Mesenchymal stem cell (in vitro differentiated cells and primary cell): Measurements from ENCODE around the gene HOXD13.

Experiments used
- DNase-seq: peaks from one replicate; pipeline ENCODE4 v3.0.0-alpha.2; 2013
- H2AFZ ChIP-seq: one replicate; pipeline ENCODE4 v1.6.1; 2013; ENCODE audit warnings: low read depth, mild to moderate bottlenecking, control low read depth, inconsistent platforms, low read length, moderate library complexity
- H2AK5ac ChIP-seq: 2 replicates; pipeline ENCODE4 v1.6.1; 2013; ENCODE audit warnings: low read length, moderate library complexity, mild to moderate bottlenecking, inconsistent platforms; ENCODE audit not compliant: severe bottlenecking
- H2BK120ac ChIP-seq: one replicate; pipeline ENCODE4 v1.6.1; 2013; ENCODE audit warnings: low read depth, mild to moderate bottlenecking, inconsistent platforms, low read length, moderate library complexity
- H2BK12ac ChIP-seq, 2 experiments: one replicate each; pipeline ENCODE4 v1.6.1; 2013; ENCODE audit warnings: inconsistent platforms in 2 of 2, low read length in 2 of 2, mild to moderate bottlenecking in 2 of 2, moderate library complexity in 2 of 2, control low read depth in 1 of 2
- H2BK15ac ChIP-seq: one replicate; pipeline ENCODE4 v1.6.1; 2013; ENCODE audit warnings: mild to moderate bottlenecking, low read depth, inconsistent platforms; ENCODE audit not compliant: poor library complexity, severe bottlenecking
- H2BK5ac ChIP-seq: 2 replicates; pipeline ENCODE4 v1.6.1; 2013; ENCODE audit warnings: low read depth, mild to moderate bottlenecking, low read length, control low read depth, inconsistent platforms; ENCODE audit not compliant: poor library complexity, severe bottlenecking
- H3K14ac ChIP-seq, 2 experiments: one replicate each; pipeline ENCODE4 v1.6.1; 2013; ENCODE audit warnings: inconsistent platforms in 2 of 2, low read length in 2 of 2, control low read depth in 1 of 2, mild to moderate bottlenecking in 1 of 2, moderate library complexity in 1 of 2
- H3K18ac ChIP-seq, 2 experiments: one replicate each; pipeline ENCODE4 v1.6.1; 2013; ENCODE audit warnings: inconsistent platforms in 2 of 2, low read length in 2 of 2, control low read depth in 1 of 2, low read depth in 1 of 2, mild to moderate bottlenecking in 1 of 2
- H3K23ac ChIP-seq, 2 experiments: one replicate each; pipeline ENCODE4 v1.6.1; 2013; ENCODE audit warnings: inconsistent platforms in 2 of 2, low read length in 2 of 2, mild to moderate bottlenecking in 2 of 2, moderate library complexity in 2 of 2, control low read depth in 1 of 2
- H3K27ac ChIP-seq: 2 replicates; pipeline ENCODE4 v1.5.1; 2013; ENCODE audit warnings: mild to moderate bottlenecking, moderate library complexity, low read length, control low read depth, inconsistent platforms; ENCODE audit not compliant: poor library complexity, severe bottlenecking
- H3K27me3 ChIP-seq, 2 experiments: 2 replicates each; pipeline versions ENCODE4 v1.6.1 to v1.7.0; 2013; ENCODE audit warnings: low read length in 2 of 2, mild to moderate bottlenecking in 2 of 2, moderate library complexity in 2 of 2, control low read depth in 1 of 2, inconsistent platforms in 1 of 2; ENCODE audit not compliant: control insufficient read depth in 1 of 2, insufficient read depth in 1 of 2
- H3K36me3 ChIP-seq, 2 experiments: 2 replicates each; pipeline versions ENCODE4 v1.6.1 to v1.7.0; 2013; ENCODE audit warnings: low read length in 2 of 2, control low read depth in 1 of 2, inconsistent platforms in 1 of 2, low read depth in 1 of 2, mild to moderate bottlenecking in 1 of 2; ENCODE audit not compliant: insufficient read depth in 2 of 2, control insufficient read depth in 1 of 2
- H3K4ac ChIP-seq, 2 experiments: one replicate each; pipeline ENCODE4 v1.6.1; 2013; ENCODE audit warnings: inconsistent platforms in 2 of 2, low read length in 2 of 2, mild to moderate bottlenecking in 2 of 2, moderate library complexity in 2 of 2, control low read depth in 1 of 2, low read depth in 1 of 2
- H3K4me1 ChIP-seq: 2 replicates; pipeline ENCODE4 v1.6.1; 2013; ENCODE audit warnings: low read depth, low read length, control low read depth; ENCODE audit not compliant: control insufficient read depth, insufficient read depth
- H3K4me2 ChIP-seq: 2 replicates; pipeline ENCODE4 v1.6.1; 2013; ENCODE audit warnings: low read length, mild to moderate bottlenecking, inconsistent platforms; ENCODE audit not compliant: poor library complexity, severe bottlenecking
- H3K4me3 ChIP-seq, 2 experiments: 2 replicates each; pipeline versions ENCODE4 v1.5.1 to v1.7.0; 2013; ENCODE audit warnings: low read length in 2 of 2, mild to moderate bottlenecking in 2 of 2, control low read depth in 1 of 2, low read depth in 1 of 2; ENCODE audit not compliant: insufficient read depth in 1 of 2
- H3K79me1 ChIP-seq: replicated peaks from 2 replicates; pipeline ENCODE4 v1.6.1; 2013; ENCODE audit warnings: mild to moderate bottlenecking, control low read depth, low read length, inconsistent platforms; ENCODE audit not compliant: poor library complexity, severe bottlenecking
- H3K9ac ChIP-seq: 2 replicates; pipeline ENCODE4 v1.7.0; 2013; ENCODE audit warnings: mild to moderate bottlenecking, low read length, moderate library complexity
- H3K9me3 ChIP-seq: 2 replicates; pipeline ENCODE4 v1.7.0; 2013; ENCODE audit warnings: mild to moderate bottlenecking, low read length; ENCODE audit not compliant: control insufficient read depth
- H4K8ac ChIP-seq: one replicate; pipeline ENCODE4 v1.6.1; 2013; ENCODE audit warnings: inconsistent platforms, mild to moderate bottlenecking, low read length, moderate library complexity
- H4K91ac ChIP-seq: one replicate; pipeline ENCODE4 v1.6.1; 2013; ENCODE audit warnings: mild to moderate bottlenecking, low read length, inconsistent platforms
- WGBS: methylation state at CpG from one replicate; pipeline ENCODE4 v1.1.7; 2013; ENCODE audit warnings: mixed read lengths; 5-methylcytosine and 5-hydroxymethylcytosine counted together

The HOXD13 gene

GRCh38 chr2:176098366-176099158, 6.0 kb downstream of the HOXD13 start:
- no peak overlapping the region for H3K4me3 ChIP-seq
- H2BK15ac ChIP-seq, result no peak overlapping the region
- H3K9ac ChIP-seq, result no peak overlapping the region
- H4K91ac ChIP-seq, result no peak overlapping the region
- H3K4me2 ChIP-seq, result no peak overlapping the region
- H3K18ac ChIP-seq, result no peak overlapping the region
- H2BK5ac ChIP-seq, result no peak overlapping the region
- 3% methylated on average over 35 of the region's 35 CpGs for WGBS
- no peak overlapping the region for H2BK12ac ChIP-seq
- no peak overlapping the region for H3K23ac ChIP-seq
- H2AFZ ChIP-seq, result no peak overlapping the region
- H4K8ac ChIP-seq, result no peak overlapping the region
- no peak overlapping the region for H2BK120ac ChIP-seq
- peaks cover 3% of the 10 kb centered on the region for H3K9me3 ChIP-seq
- H3K36me3 ChIP-seq, result no peaks in the 10 kb centered on the region
- H3K4me1 ChIP-seq, result peaks cover 6% of the 10 kb centered on the region
- no peak overlapping the region for H3K14ac ChIP-seq
- H3K27me3 ChIP-seq, result peaks cover 97 to 100% of the 10 kb centered on the region in 2 experiments
- no peaks in the 10 kb centered on the region for H3K79me1 ChIP-seq
- H3K27ac ChIP-seq, result no peak overlapping the region
- H2AK5ac ChIP-seq, result no peak overlapping the region
- no peak for DNase-seq
- H3K4ac ChIP-seq, result no peak overlapping the region

GRCh38 chr2:176099159-176099727, 6.7 kb downstream of the HOXD13 start:
- no peak overlapping the region for H2BK120ac ChIP-seq
- no peak overlapping the region for H3K23ac ChIP-seq
- H2BK5ac ChIP-seq, result no peak overlapping the region
- no peak overlapping the region for H2BK15ac ChIP-seq
- no peak overlapping the region for H3K4me3 ChIP-seq
- H3K79me1 ChIP-seq, result no peaks in the 10 kb centered on the region
- DNase-seq, result no peak
- no peak overlapping the region for H4K8ac ChIP-seq
- no peak overlapping the region for H3K9ac ChIP-seq
- no peaks in the 10 kb centered on the region for H3K36me3 ChIP-seq
- no peak overlapping the region for H2BK12ac ChIP-seq
- H3K4ac ChIP-seq, result no peak overlapping the region
- peaks cover 3% of the 10 kb centered on the region for H3K9me3 ChIP-seq
- H3K4me2 ChIP-seq, result no peak overlapping the region
- H3K27me3 ChIP-seq, result peaks cover 97 to 100% of the 10 kb centered on the region in 2 experiments
- WGBS, result 3% methylated on average over 29 of the region's 30 CpGs
- no peak overlapping the region for H2AFZ ChIP-seq
- H2AK5ac ChIP-seq, result no peak overlapping the region
- peaks cover 6% of the 10 kb centered on the region for H3K4me1 ChIP-seq
- no peak overlapping the region for H3K18ac ChIP-seq
- no peak overlapping the region for H3K27ac ChIP-seq
- no peak overlapping the region for H3K14ac ChIP-seq
- no peak overlapping the region for H4K91ac ChIP-seq

DNA sequence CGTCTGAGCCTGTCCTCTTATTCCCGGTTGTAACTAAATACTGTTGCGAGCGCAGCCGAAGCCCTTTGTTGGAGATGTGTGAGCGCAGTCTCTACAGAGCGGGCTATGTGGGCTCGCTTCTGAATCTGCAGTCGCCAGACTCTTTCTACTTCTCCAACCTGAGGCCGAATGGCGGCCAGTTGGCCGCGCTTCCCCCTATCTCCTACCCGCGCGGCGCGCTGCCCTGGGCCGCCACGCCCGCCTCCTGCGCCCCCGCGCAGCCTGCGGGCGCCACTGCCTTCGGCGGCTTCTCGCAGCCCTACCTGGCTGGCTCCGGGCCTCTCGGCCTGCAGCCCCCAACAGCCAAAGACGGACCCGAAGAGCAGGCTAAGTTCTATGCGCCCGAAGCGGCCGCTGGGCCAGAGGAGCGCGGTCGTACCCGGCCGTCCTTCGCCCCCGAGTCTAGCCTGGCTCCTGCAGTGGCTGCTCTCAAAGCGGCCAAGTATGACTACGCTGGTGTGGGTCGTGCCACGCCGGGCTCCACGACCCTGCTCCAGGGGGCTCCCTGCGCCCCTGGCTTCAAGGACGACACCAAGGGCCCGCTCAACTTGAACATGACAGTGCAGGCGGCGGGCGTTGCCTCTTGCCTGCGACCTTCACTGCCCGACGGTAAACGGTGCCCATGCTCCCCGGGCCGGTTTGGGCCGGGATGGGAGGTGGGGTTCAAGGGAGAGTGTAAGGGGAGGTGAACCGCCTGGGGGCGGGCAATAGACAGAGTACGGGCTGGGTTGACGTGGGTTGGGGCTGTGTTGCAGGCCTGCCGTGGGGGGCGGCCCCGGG, 7.4 kb downstream of the HOXD13 start, which contains the start of gene HOXD12:
HOXD12 (plus strand) TSS at position 68 of the 819 bp plus-strand sequence; CDS start at position 75, 7 bp downstream.
- no peak within 1 kb of the TSS for H4K8ac ChIP-seq
- no peak within 1 kb of the TSS for H2BK12ac ChIP-seq
- DNase-seq, result no peak
- H3K9me3 ChIP-seq, result peaks cover 3% of the 10 kb centered on the region
- no peak within 1 kb of the TSS for H3K4me2 ChIP-seq
- no peak within 1 kb of the TSS for H3K23ac ChIP-seq
- H3K14ac ChIP-seq, result no peak within 1 kb of the TSS
- H3K79me1 ChIP-seq, result no peaks in the 10 kb centered on the region
- H4K91ac ChIP-seq, result no peak within 1 kb of the TSS
- no peak within 1 kb of the TSS for H2BK15ac ChIP-seq
- no peak within 1 kb of the TSS for H3K27ac ChIP-seq
- 4% methylated on average over 70 of the region's 70 CpGs for WGBS
- H2AK5ac ChIP-seq, result no peak within 1 kb of the TSS
- H3K4me1 ChIP-seq, result peaks cover 13% of the 10 kb centered on the region
- H2BK5ac ChIP-seq, result no peak within 1 kb of the TSS
- no peak within 1 kb of the TSS for H2AFZ ChIP-seq
- no peak within 1 kb of the TSS for H2BK120ac ChIP-seq
- no peak within 1 kb of the TSS for H3K9ac ChIP-seq
- no peak within 1 kb of the TSS for H3K4ac ChIP-seq
- H3K36me3 ChIP-seq, result no peaks in the 10 kb centered on the region
- no peak within 1 kb of the TSS for H3K18ac ChIP-seq
- H3K4me3 ChIP-seq, result no peak within 1 kb of the TSS
- peaks cover 97 to 100% of the 10 kb centered on the region in 2 experiments for H3K27me3 ChIP-seq
